Stimulated activated CD4-positive, alpha-beta T cell treated with anti-CD3 and anti-CD28 coated beads, TNF-alpha, amount 100 ng/mL, for 48 hours (primary cell): Measurements from ENCODE around the gene PAM.

Experiments
- DNase-seq, 3 donors: peaks; one replicate each; pipeline ENCODE4 v3.0.0-alpha.2; 2020; ENCODE audit warnings: low read depth in 3 of 3

The PAM gene

DNA sequence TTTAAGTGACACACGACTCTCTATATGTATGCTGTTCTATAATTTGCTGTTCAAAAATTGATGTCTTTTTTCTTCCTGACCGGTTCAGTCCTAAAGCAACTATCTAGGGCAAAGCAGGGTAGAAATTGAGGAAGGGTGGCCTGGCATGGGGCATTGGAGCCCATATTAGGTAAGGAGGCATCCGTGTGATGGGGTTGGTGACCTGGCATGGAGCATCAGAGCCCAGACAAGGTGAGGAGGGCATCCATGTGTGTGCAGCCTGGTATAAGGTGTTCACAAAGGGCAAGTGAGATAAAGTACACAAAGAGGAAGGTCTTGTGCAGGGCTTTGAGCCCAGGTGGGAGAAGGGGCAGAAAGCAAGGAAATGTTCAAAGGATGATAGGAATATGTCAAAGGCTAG, 104.9 kb downstream of the PAM start:
- no peak for DNase-seq

DNA sequence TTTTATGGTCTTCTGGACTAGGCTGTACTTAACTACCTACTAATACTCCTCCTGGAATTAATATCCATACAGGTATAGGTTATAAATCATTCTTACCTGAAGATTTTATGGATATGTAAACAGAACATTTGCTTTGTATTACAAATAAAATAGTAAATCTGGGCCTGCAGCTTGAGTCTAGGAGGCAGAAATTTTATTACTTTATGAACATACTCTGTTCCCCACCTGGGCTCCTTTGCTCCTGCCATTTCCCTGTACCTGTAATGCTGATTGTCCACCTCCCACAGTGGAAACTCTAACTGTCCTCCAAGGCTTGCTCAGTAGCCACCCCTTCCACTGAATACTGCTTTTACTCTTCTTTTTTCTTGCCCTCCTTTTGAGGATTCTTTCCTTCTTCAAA, 108.0 kb downstream of the PAM start:
- no peak for DNase-seq

GRCh38 chr5:102863764-102864560, 108.9 kb downstream of the PAM start:
- no peak for DNase-seq

DNA sequence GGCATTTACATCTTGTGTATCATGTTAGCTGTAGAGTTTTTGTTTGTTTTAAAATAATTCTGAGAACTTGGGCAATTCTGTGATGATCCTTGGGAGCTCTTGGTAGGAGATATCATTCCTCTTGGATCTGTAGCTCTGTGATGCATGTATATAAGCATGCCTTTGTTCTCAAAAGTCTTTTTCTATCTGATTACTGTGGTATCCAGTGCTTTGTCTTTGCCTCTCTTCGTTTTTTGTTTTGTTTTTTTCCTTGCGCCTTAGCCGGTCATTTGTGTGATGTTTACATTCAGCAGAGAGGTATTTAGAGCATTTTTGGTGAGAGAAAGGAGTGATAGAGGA, 110.0 kb downstream of the PAM start:
- no peak for DNase-seq

- peak; percentile 21 to 38 (median 29) for DNase-seq
Measured at GRCh38 chr5:102865510-102866236, 110.6 kb downstream of the PAM start.

GRCh38 chr5:102866237-102866600, 111.1 kb downstream of the PAM start:
- DNase-seq: no peak

DNA sequence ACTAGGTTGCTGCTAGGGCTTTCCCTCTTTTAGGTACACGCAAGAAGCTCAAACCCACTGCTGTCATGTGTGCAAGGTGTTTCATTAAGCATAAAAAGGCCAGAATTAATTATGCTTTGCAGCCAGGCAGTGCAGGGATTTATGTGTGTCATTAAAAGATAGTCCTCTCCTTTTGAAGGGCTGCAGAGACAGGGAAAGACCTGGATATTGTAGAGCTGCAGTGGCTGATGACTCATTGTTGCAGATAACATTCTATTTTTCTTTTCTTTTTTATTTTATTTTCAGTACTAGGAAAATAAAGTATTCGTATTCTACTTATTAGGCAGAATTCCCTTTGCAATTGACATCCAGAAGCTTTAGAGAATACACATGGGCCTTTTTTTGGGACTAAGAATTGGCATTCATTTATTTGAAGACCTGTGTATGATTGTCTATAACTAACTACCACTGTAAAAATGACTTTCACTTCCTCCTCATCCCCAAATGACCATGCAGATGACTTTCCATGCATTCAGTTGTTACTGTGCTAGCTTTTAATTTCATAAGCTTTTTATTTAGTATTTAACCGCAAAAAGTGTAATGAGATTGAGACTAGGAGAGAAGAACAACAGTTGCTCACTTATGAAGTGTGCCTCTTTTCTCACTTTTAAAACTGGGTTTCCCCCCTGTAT, 113.0 kb downstream of the PAM start:
- no peak for DNase-seq

GRCh38 chr5:102869230-102869629, 114.1 kb downstream of the PAM start:
- DNase-seq: no peak

GRCh38 chr5:102873379-102873932, 118.4 kb downstream of the PAM start:
- DNase-seq: no peak

GRCh38 chr5:102874054-102874453, 118.9 kb downstream of the PAM start:
- DNase-seq: no peak

- no peak for DNase-seq
Measured at GRCh38 chr5:102875721-102876123, 120.6 kb downstream of the PAM start.

- no peak for DNase-seq
Measured at GRCh38 chr5:102876610-102877009, 121.5 kb downstream of the PAM start.

- no peak for DNase-seq
Measured at GRCh38 chr5:102879741-102880140, 124.6 kb downstream of the PAM start.

GRCh38 chr5:102886586-102886985, 131.5 kb downstream of the PAM start:
- no peak for DNase-seq

DNA sequence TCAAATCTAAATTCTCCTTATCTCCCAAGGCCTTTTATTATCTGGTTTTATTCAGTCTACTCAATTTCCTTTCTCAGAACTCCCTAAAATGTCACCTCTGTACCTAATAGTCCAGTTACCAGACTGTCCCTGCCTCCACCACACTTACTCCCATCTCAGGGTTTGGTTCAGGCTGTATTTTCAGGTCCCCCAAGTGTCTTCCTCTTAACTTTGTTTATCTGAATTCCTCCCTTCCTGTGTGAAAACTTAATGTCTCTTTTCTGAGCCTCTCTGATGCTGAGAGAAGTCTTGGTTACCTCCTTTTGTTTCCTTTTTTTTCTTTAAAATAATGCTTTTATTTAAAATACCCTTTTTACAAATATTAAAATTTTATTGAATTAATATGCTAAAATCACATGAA, 133.4 kb downstream of the PAM start:
- no peak for DNase-seq

- no peak for DNase-seq
Measured at GRCh38 chr5:102889033-102889432, 133.9 kb downstream of the PAM start.

DNA sequence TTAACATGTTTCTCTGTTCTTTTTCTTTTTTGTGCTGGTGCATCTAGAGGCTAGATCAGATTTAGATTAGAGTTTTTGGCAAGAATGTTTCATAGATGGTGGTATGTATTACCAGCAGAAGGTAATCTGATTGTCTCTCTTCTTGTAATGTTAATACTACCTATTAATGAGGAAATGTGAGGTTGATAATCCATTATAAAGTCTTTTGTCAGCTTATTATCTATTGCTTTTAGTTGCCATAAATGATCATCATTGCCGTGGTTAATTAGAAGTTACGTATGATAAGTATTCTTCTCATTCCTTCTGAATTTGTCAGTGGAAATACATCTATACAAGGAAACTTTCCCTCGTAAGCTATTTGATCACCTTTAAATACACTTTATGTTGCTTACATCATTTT, 135.0 kb downstream of the PAM start:
- no peak for DNase-seq

DNA sequence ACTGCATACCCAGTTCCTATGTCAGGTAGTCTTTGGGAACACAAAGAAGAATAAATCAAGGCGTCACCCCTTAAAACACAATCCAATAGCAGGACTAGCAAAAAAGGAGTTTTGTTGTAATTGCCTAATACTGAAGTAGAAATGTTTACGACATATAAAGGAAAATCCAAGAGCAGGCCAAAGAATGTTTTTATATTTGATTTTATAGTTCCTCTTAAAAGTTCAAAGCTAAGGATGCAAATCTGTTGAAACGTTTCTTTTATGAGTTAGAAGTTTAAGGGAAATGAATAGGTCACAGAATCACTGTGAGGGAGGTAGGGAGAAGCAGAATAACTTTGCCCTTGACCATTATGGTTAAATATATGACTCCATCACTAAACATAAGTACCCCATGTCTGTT, 136.1 kb downstream of the PAM start:
- no peak for DNase-seq

DNA sequence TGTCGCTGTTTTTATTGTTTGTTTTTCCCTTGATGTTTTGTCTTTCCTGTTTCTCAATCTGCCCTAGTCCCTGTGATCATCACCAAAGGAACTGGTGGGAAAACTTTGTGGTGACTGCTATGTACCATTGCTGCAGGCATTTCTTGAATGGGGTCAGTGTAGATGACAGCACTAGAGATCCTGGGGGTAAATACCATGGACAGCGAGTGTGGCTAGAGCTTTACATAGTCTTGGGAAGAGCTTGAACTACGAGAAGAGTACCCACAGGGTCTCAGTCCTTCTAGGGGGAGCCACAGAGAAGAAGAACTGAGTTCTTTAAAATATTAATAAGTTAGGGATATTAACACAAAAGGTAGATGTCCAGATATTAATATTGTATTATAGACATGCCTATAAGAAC, 138.8 kb downstream of the PAM start:
- no peak for DNase-seq

- no peak for DNase-seq
Measured at GRCh38 chr5:102895234-102895633, 140.1 kb downstream of the PAM start.

DNA sequence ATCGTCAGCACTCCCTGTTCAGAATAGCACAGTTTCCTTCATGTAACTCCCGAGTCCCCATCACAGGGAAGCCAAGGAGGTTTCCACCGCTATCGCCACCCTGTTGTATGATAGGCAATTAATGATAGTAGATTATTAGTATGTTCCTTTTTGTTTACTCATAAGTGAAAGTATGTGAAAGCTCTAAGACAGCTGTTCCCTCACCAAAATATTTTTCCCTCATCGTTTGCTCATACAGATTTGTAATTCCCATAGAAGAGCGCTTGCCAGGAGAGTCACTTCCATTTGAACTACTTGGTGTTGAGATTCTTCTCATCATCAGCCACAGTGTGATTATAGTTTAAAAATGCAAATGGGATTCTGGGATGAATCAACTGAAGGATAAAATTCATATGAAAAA, 140.9 kb downstream of the PAM start:
- DNase-seq: no peak

GRCh38 chr5:102901424-102902134, 146.5 kb downstream of the PAM start:
- DNase-seq: no peak
